HG02763 (cell line): Measurements from ENCODE around the gene TTF1.
A peak's percentile ranks its signal among the peaks of the same experiment; 100 is the strongest.

Source experiments
- ATAC-seq: cut with Tn5 transposase; IDR thresholded peaks from one replicate; pipeline ENCODE4 v1.9.1; 2021; ENCODE audit warnings: mild to moderate bottlenecking, moderate library complexity; ENCODE audit not compliant: unreplicated experiment

Gene TTF1

GRCh38 chr9:132406554-132407122 lies at the start of gene TTF1:
TTF1 (minus strand) TSS chr9:132406840; CDS start chr9:132402821, 4,019 bp downstream.
- ATAC-seq, result peak; percentile 74

- ATAC-seq, result no peak
These were observed 49.6 kb upstream of the TTF1 start for GRCh38 chr9:132456241-132456640.

- ATAC-seq, result no peak
These were observed 44.6 kb upstream of the TTF1 start for GRCh38 chr9:132451276-132451675.

- no peak for ATAC-seq
These were observed 41.3 kb upstream of the TTF1 start for GRCh38 chr9:132447902-132448301.

GRCh38 chr9:132447346-132447745 lies 40.7 kb upstream of the TTF1 start:
- ATAC-seq, result no peak

GRCh38 chr9:132446887-132447286 lies 40.2 kb upstream of the TTF1 start:
- no peak for ATAC-seq

- no peak for ATAC-seq
These were observed 37.4 kb upstream of the TTF1 start for GRCh38 chr9:132443951-132444607.

- no peak for ATAC-seq
These were observed 34.8 kb upstream of the TTF1 start for GRCh38 chr9:132441404-132441803.

GRCh38 chr9:132440735-132441134 lies 34.1 kb upstream of the TTF1 start:
- ATAC-seq, result no peak

- ATAC-seq, result no peak
These were observed 32.5 kb upstream of the TTF1 start for GRCh38 chr9:132439153-132439552.

GRCh38 chr9:132434881-132435280 lies 28.2 kb upstream of the TTF1 start:
- ATAC-seq, result no peak

GRCh38 chr9:132430998-132431397 lies 24.4 kb upstream of the TTF1 start:
- no peak for ATAC-seq

GRCh38 chr9:132426639-132427414 lies 20.2 kb upstream of the TTF1 start:
- no peak for ATAC-seq

- no peak for ATAC-seq
These were observed 19.0 kb upstream of the TTF1 start for GRCh38 chr9:132425675-132426062.

- no peak for ATAC-seq
These were observed 18.4 kb upstream of the TTF1 start for GRCh38 chr9:132424857-132425674.

- no peak for ATAC-seq
These were observed 16.9 kb upstream of the TTF1 start for GRCh38 chr9:132423503-132423902.

- ATAC-seq, result no peak
These were observed 15.9 kb upstream of the TTF1 start for GRCh38 chr9:132422574-132422973.

- no peak for ATAC-seq
These were observed 12.2 kb upstream of the TTF1 start for GRCh38 chr9:132418726-132419363.

- no peak for ATAC-seq
These were observed 8.5 kb upstream of the TTF1 start for GRCh38 chr9:132415181-132415580.

GRCh38 chr9:132414731-132415130 lies 8.1 kb upstream of the TTF1 start:
- ATAC-seq, result no peak

- ATAC-seq, result no peak
These were observed 7.3 kb upstream of the TTF1 start for GRCh38 chr9:132413926-132414325.
